Natural killer cell (primary cell): ENCODE results near the gene DLG1. TPM values are rescaled to one million over a fixed set of nuclear protein-coding genes. Genes with fewer than 3 reads are reported as not detected.

Experiments used
- ATAC-seq, 3 donors: fragments of 150-1000 bp in 2 of 3; fragments of 200-7000 bp in 1 of 3; cut with Tn5 transposase; 1 replicate in 1 of 3; 2 replicates in 2 of 3; pipeline ENCODE4 v1.10.0; 2021; ENCODE audit warnings: mild to moderate bottlenecking in 2 of 3, moderate library complexity in 2 of 3
- DNase-seq, 2 donors: peaks; one replicate each; pipeline versions ENCODE4 v3.0.0 to v3.0.0-alpha.2; 2013 to 2021; ENCODE audit warnings: mixed read lengths in 1 of 2
- H3K27ac ChIP-seq: one replicate; pipeline ENCODE4 v1.5.1; 2013; ENCODE audit warnings: mild to moderate bottlenecking, low read length
- H3K27me3 ChIP-seq: one replicate; pipeline ENCODE4 v1.6.1; 2013; ENCODE audit warnings: low read length; ENCODE audit not compliant: control insufficient read depth, insufficient read depth
- H3K36me3 ChIP-seq: one replicate; pipeline ENCODE4 v1.6.1; 2013; ENCODE audit warnings: low read length; ENCODE audit not compliant: control insufficient read depth, insufficient read depth
- H3K4me1 ChIP-seq: one replicate; pipeline ENCODE4 v1.6.1; 2013; ENCODE audit warnings: low read length; ENCODE audit not compliant: control insufficient read depth, insufficient read depth
- H3K4me3 ChIP-seq: one replicate; pipeline ENCODE4 v1.5.1; 2013; ENCODE audit warnings: low read length
- H3K9me3 ChIP-seq: one replicate; pipeline ENCODE4 v1.6.1; 2013; ENCODE audit warnings: low read length; ENCODE audit not compliant: control insufficient read depth, insufficient read depth
- H3K27ac Mint-ChIP-seq, 2 donors: one replicate each; pipeline ENCODE4 v1.8.0; 2022; ENCODE audit warnings: mild to moderate bottlenecking in 2 of 2, mixed read lengths in 2 of 2, moderate library complexity in 1 of 2
- H3K27me3 Mint-ChIP-seq, 2 donors: one replicate each; pipeline ENCODE4 v1.8.0; 2022; ENCODE audit warnings: low read depth in 2 of 2, mixed read lengths in 2 of 2
- H3K36me3 Mint-ChIP-seq: one replicate; pipeline ENCODE4 v1.8.0; 2022; ENCODE audit warnings: mixed read lengths
- H3K4me1 Mint-ChIP-seq, 2 donors: one replicate each; pipeline ENCODE4 v1.8.0; 2022; ENCODE audit warnings: mixed read lengths in 2 of 2
- H3K4me3 Mint-ChIP-seq: one replicate; pipeline ENCODE4 v1.8.0; 2022; ENCODE audit warnings: mild to moderate bottlenecking, moderate library complexity, mixed read lengths
- H3K9me3 Mint-ChIP-seq, 2 donors: one replicate each; pipeline ENCODE4 v1.8.0; 2022; ENCODE audit warnings: mixed read lengths in 2 of 2
- CTCF ChIP-seq: fragments of 200-600 bp; IDR thresholded peaks from one replicate; pipeline ENCODE4 v1.8.0; 2022; ENCODE audit warnings: antibody characterized with exemption
- WGBS: methylation state at CpG from one replicate; pipeline ENCODE4 v1.1.7; 2013; ENCODE audit warnings: missing lambda C conversion rate; ENCODE audit not compliant: insufficient coverage; 5-methylcytosine and 5-hydroxymethylcytosine counted together
- intact Hi-C: fragments of 100-400 bp; cut with micrococcal nuclease; formaldehyde crosslinking; loops from one replicate; pipeline ENCODE4 v1.14.2; 2022
- total RNA-seq, 4 donors: library from RNA; stranded (reverse); fragments of 120-200 nt in 1 of 4; gene quantifications; one replicate each; pipeline versions ENCODE4 v1.2.3 to v1.2.4, GENCODE V29; 2013 to 2022

DLG1 gene
- total RNA-seq, 3 donors from 2014 or later (not counting 1 experiment from before 2014, with no cell fraction given), result 82.0 to 91.8 (median 89.0) TPM

DNA sequence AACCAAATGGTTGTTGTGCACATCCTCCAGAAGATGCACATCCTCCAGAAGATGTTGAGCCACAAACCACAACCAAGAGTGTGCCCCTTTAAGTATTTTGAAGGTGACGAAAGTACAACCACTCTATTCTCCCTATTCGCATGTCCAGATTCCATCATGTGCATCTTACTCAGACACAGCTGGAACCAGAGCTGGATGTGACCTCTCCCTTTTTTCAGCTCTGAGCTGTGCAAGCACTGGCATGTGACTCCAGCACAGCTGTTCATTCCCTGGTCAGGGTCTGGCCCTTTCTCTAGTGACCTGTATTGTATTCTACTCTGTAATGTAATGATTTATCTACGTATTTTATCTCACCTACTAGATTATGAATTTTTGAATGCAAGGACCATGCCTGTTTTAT lies 29.3 kb upstream of the DLG1 start:
- Mint-ChIP-seq H3K9me3 (no peaks in the 10 kb centered on the region), H3K27me3 (peaks cover 16 to 42% of the 10 kb centered on the region in 2 donors), H3K27ac (no peak overlapping the region), H3K4me1 (no peaks in the 10 kb centered on the region), H3K36me3 (no peaks in the 10 kb centered on the region), H3K4me3 (no peak overlapping the region)
- Histone ChIP-seq H3K36me3 (no peaks in the 10 kb centered on the region), H3K27me3 (peaks cover 2% of the 10 kb centered on the region), H3K4me3 (no peak overlapping the region), H3K4me1 (no peaks in the 10 kb centered on the region), H3K9me3 (no peaks in the 10 kb centered on the region), H3K27ac (no peak overlapping the region)
- TF ChIP-seq CTCF, result no peak
- intact Hi-C loops, result no loop called here
- ATAC-seq (no peak), DNase-seq (no peak)
- 52% methylated on average over 2 of the region's 3 CpGs for WGBS

- intact Hi-C loops, result no loop called here
- Histone ChIP-seq H3K4me1 (no peaks in the 10 kb centered on the region), H3K4me3 (no peak overlapping the region), H3K27ac (no peak overlapping the region), H3K27me3 (peaks cover 6% of the 10 kb centered on the region), H3K9me3 (no peaks in the 10 kb centered on the region), H3K36me3 (no peaks in the 10 kb centered on the region)
- no peaks in the 10 kb centered on the region for H3K36me3 Mint-ChIP-seq
- H3K4me3 Mint-ChIP-seq, result no peak overlapping the region
- no peaks in the 10 kb centered on the region for H3K4me1 Mint-ChIP-seq
- no peak for DNase-seq
- TF ChIP-seq CTCF, result no peak
- 77% methylated on average over 5 of the region's 7 CpGs for WGBS
- peaks cover 14 to 27% of the 10 kb centered on the region in 2 donors for H3K27me3 Mint-ChIP-seq
- H3K27ac Mint-ChIP-seq, result no peak overlapping the region
- no peak for ATAC-seq
- no peaks in the 10 kb centered on the region for H3K9me3 Mint-ChIP-seq
These were observed 27.4 kb upstream of the DLG1 start for GRCh38 chr3:197325773-197326172.

GRCh38 chr3:197322149-197322548 lies 23.7 kb upstream of the DLG1 start:
- Mint-ChIP-seq H3K9me3 (no peaks in the 10 kb centered on the region), H3K27ac (no peak overlapping the region), H3K4me3 (no peak overlapping the region), H3K27me3 (peaks cover 38 to 47% of the 10 kb centered on the region in 2 donors), H3K4me1 (no peaks in the 10 kb centered on the region), H3K36me3 (no peaks in the 10 kb centered on the region)
- H3K4me1 ChIP-seq, result no peaks in the 10 kb centered on the region
- WGBS, result 89% methylated on average over 1 of the region's 1 CpG
- ATAC-seq (no peak), DNase-seq (no peak)
- peaks cover 12% of the 10 kb centered on the region for H3K27me3 ChIP-seq
- intact Hi-C loops, result no loop called here
- H3K9me3 ChIP-seq, result no peaks in the 10 kb centered on the region
- H3K27ac ChIP-seq, result no peak overlapping the region
- H3K36me3 ChIP-seq, result no peaks in the 10 kb centered on the region
- H3K4me3 ChIP-seq, result no peak overlapping the region
- TF ChIP-seq CTCF, result no peak

GRCh38 chr3:197320582-197320981 lies 22.2 kb upstream of the DLG1 start:
- no peak overlapping the region for H3K27ac ChIP-seq
- H3K9me3 ChIP-seq, result no peaks in the 10 kb centered on the region
- H3K27ac Mint-ChIP-seq, result no peak overlapping the region
- intact Hi-C loops, result no loop called here
- H3K4me1 Mint-ChIP-seq, result no peaks in the 10 kb centered on the region
- no peak for TF ChIP-seq CTCF
- H3K36me3 ChIP-seq, result no peaks in the 10 kb centered on the region
- no peaks in the 10 kb centered on the region for H3K36me3 Mint-ChIP-seq
- H3K27me3 Mint-ChIP-seq, result peaks cover 44 to 57% of the 10 kb centered on the region in 2 donors
- H3K27me3 ChIP-seq, result peaks cover 12% of the 10 kb centered on the region
- H3K4me3 ChIP-seq, result no peak overlapping the region
- no peak for ATAC-seq
- no peaks in the 10 kb centered on the region for H3K4me1 ChIP-seq
- no peak for DNase-seq
- no peak overlapping the region for H3K4me3 Mint-ChIP-seq
- H3K9me3 Mint-ChIP-seq, result no peaks in the 10 kb centered on the region
- 83% methylated on average over 1 of the region's 1 CpG for WGBS
